Kidney glomerular epithelial cell (primary cell): ENCODE measurements around the gene RASSF3.
A peak's percentile ranks its signal among the peaks of the same experiment; 100 is the strongest.
"Not testable (repeated sequence)": the region's sequence is repeated elsewhere in the genome, so short reads cannot be mapped to it uniquely, and the experiment has no call there.

Experiments used
- DNase-seq: peaks from one replicate; lab custom pipeline; 2025; lab: John Stamatoyannopoulos, UW

The RASSF3 gene

GRCh38 chr12:64595863-64596793 lies 14.2 kb upstream of the RASSF3 start:
- no peak for DNase-seq

GRCh38 chr12:64598831-64599230 lies 11.5 kb upstream of the RASSF3 start:
- DNase-seq: no peak

GRCh38 chr12:64600164-64600561 lies 10.1 kb upstream of the RASSF3 start:
- no peak for DNase-seq

GRCh38 chr12:64603183-64603841 lies 7.0 kb upstream of the RASSF3 start:
- DNase-seq: no peak

- peak; percentile 65 for DNase-seq
Measured at GRCh38 chr12:64608901-64609535, 1.3 kb upstream of the RASSF3 start.

GRCh38 chr12:64609536-64610078 lies 688 bp upstream of the RASSF3 start:
- DNase-seq: peak; percentile 60

GRCh38 chr12:64610660-64611340 lies 505 bp downstream of the RASSF3 start:
- DNase-seq: no peak

GRCh38 chr12:64611341-64612284 lies 1.3 kb downstream of the RASSF3 start:
- no peak for DNase-seq

GRCh38 chr12:64612843-64613242 lies 2.5 kb downstream of the RASSF3 start:
- no peak for DNase-seq

- not testable (repeated sequence) for DNase-seq
Measured at GRCh38 chr12:64613775-64614398, 3.6 kb downstream of the RASSF3 start.

- DNase-seq: no peak
Measured at GRCh38 chr12:64616201-64616600, 5.9 kb downstream of the RASSF3 start.

- DNase-seq: no peak
Measured at GRCh38 chr12:64618953-64619590, 8.8 kb downstream of the RASSF3 start.

- DNase-seq: no peak
Measured at GRCh38 chr12:64621257-64621942, 11.1 kb downstream of the RASSF3 start.

- DNase-seq: no peak
Measured at GRCh38 chr12:64624035-64624434, 13.7 kb downstream of the RASSF3 start.

GRCh38 chr12:64625243-64626077 lies 15.2 kb downstream of the RASSF3 start:
- DNase-seq: peak; percentile 86

GRCh38 chr12:64626588-64626987 lies 16.3 kb downstream of the RASSF3 start:
- not testable (repeated sequence) for DNase-seq

- DNase-seq: no peak
Measured at GRCh38 chr12:64627771-64628170, 17.5 kb downstream of the RASSF3 start.

GRCh38 chr12:64631197-64631596 lies 20.9 kb downstream of the RASSF3 start:
- no peak for DNase-seq
